ENCODE data around the gene CBLN3.
A peak's percentile ranks its signal among the peaks of the same experiment; 100 is the strongest.

The CBLN3 gene

DNA sequence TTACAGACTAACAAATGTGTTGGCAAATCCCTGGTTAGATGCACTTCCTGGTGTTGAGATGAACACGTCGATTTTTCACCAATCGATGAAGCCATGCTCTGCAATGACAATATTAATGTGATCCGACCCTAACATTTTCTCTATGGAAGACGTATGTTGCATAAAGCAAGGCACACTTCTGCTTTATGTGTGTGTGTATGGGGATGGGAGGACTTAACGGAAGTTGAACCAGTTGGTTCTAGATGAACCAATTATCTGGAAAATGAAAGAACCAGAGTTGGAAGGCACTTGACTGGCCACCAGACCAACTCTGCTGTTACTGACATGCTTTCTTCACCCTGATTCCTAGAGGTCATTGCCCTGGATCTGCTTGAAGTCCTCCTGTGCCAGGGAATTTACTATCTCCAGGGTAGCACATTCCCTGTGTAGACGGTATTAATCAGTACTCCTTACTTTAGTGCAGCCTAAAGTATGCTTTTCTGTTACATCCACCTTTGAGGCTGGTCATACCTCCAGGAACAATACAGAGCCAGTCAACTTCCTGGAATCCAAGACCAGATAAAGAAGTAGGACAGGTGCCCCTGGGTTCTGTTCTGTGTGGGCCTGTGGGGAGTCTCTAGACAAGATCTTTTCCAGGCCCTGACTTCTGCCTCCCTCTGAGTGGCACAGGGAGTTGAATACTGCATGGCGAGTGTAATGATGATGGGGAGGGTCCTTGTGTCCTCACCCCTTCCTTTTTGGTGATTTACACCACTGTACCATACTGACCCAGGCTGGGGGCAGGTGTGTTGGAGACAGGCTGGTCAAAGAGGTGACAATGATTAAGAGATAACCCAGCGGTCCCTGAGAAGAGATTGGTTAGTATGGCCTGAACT lies 9.0 kb upstream of the CBLN3 start:
- DNase-seq = no peak

DNA sequence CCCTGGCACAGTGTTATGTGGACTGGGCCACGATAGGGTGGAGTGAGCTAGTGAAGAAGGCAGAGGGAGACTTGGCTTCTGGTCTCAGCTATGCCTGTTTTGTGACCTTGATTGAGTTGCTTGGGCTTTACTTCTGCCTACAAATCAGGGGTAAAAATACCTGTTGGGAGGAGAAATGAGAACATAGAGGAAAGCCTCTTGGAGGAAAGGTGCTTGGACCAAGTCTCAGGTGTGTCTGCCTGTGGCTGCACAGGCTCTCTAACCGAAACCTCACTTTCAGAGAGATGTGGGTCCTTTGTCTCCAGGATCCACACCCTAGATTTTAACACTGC lies 8.2 kb upstream of the CBLN3 start:
- DNase-seq = no peak

DNA sequence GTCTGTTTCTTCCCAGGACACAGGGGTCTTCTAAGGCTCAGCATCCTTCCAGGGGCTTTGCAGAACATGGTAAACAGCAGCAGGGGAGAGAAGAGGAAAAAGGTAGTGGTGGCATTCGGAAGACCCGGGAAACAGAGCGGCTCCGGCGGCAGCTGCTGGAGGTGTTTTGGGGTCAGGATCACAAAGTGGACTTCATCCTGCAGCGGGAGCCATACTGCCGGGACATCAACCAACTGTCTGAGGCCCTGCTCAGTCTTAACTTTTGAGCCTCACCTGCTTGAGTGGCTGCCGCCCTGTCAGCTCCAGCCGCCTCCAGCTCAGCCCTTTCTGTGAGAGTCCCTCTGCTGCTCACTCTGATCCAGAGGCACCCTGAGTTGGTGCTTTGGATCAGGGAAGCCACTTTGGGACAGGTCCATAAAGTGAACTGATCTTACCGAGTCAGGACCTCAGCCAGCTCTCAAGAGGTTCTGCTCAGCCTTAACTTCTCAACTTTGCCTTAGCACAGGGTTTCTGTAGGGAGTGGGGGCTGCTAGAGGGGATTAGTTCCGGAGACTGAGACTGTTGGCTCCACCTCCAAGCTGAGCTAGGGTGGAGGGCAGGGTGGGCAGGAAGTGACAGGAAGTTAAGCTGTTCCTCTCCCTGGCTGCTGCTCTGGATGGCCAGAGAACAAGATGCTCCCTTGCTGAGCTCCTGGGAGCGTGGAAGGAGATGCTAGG lies 7.7 kb upstream of the CBLN3 start:
- no peak for DNase-seq

DNA sequence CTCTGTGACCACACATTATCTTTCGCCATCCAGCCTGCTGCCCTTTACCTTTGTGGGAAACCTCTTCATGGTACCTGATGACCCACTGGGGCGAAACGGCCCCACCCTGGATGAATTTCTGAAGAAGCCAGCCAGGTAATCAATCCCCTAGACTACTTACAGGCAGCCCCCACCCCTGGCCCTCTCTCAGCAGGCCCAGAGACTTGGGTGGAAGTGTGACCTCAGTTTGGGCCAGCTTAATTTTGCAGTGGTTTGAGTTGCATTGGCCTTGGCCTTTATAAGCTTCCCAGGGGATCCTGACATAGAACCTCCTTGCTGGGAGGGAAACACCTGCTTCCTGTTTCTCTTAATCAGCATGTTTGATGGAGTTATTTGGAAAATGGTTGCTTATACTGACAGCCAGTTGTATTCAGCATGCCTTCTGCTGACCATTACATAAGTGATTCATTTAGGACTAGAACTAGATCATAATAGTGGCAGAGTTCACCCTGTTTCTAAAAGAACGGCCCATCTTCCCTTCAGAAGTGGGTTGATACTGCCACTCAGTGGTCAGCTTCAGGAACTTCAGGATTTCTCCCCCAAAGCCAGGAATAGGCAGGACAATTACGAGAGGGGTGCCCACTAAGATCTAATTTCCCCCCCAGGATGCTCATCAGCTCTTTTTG lies 7.0 kb upstream of the CBLN3 start:
- no peak for DNase-seq

DNA sequence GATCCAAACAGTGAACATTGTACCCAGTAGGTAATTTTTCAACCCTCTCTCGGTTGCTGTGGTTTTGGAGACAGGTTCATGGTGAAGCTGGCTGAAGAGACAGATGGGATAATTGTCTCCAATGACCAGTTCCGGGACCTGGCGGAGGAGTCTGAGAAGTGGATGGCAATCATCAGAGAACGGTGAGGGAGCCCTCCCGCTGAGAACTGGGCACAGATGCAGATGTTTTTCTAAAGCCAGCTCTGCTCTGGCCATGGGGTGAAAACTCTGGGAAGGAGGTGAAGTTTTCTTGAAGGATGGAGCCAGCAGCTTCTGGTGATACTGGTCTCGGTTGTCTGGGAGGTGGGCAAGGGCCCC lies 6.5 kb upstream of the CBLN3 start:
- no peak for DNase-seq

DNA sequence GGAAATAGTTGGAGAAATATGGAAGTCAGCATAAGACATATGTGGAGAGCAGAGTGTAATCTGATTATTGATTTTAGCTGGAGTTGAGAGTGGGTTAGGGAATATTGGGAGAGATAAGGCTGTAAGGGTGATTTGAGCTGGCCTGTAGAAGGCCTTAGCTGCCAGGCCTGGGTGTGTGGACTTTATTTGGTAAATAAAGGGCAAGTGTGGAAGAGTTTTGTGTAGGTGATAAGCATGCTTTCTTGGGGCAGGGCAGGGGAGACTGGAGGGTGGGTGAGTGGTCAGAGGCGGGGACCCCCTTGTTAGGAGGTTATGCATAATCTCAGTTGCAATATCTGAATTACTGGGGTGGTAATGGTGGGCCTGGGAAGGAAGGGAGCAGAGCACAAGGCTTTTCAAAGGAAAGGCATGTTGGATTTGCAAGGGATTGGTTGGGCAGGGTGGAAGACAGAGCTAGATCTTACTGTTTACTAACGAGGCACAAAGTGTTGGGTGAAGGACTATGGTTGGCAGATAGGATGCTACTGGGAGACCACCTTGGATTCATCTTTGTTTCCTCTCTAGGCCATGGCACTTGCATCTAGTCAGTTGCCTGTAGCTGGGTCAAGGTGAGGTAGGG lies 5.8 kb upstream of the CBLN3 start:
- DNase-seq = no peak

DNA sequence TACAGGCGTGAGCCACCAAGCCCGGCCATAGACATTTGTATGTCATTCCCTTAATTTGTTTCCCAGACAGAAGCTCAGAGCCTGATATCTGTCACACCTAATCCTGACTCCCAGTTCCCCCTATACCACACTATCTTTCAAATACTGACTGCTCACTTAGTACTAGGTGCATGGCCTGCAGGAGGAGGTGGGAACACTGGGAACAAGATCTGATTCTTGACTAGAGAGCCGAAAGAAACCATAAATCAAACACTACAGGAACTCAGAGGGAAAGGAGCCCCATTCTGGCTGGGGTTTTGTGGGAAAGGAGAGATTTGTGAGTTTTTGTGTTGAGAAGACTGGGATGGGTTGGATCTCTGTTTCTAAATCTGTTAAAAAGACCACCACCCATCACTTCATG lies 5.2 kb upstream of the CBLN3 start:
- no peak for DNase-seq

DNA sequence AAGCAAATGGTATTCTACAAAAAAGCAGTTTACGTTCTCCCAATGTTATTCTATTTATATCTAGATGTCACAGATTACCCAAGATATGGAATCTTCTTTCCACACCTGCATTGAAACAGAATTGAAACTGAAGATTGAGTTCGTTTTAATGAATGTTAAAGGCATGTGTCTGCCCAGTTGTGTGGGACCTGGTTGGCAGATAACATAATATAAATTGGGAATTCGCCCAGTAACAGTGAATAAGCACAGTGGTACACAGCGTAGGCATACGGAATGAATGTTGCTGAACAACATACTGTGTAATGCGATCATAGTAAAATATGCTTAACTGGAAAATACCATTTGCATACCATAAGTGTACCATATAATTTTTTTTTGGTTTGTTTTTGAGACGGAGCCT lies 4.6 kb upstream of the CBLN3 start:
- no peak for DNase-seq

DNA sequence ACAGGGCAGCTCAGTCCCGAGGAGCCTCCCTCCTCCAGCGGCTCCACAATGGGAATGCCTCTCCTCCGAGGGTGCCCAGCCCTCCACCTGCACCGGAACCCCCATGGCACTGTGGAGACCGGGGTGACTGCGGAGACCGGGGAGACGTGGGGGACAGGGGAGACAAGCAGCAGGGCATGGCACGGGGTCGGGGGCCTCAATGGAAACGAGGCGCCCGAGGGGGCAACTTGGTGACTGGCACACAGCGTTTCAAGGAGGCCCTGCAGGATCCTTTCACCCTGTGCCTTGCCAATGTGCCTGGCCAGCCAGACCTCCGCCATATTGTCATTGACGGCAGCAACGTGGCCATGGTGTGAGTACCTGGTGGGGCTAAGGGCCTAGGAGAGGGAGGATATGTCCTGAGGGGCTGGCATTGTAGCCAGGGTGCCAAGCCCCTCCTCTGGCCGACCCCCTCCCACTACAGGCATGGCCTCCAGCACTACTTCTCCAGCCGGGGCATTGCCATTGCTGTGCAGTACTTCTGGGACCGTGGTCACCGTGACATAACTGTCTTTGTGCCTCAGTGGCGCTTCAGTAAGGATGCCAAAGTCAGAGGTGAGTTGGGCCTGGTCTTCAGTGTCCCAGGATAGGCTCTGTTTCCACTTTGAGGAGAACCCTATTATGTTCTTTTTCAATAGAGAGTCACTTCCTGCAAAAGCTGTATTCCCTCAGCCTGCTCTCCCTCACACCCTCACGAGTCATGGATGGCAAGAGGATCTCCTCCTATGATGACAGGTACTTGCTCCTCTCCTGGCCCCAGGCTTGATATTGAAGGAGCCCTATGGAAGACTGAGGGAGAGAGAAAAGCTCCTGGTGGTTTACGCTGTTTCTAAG lies 3.0 kb upstream of the CBLN3 start:
- no peak for DNase-seq

DNA sequence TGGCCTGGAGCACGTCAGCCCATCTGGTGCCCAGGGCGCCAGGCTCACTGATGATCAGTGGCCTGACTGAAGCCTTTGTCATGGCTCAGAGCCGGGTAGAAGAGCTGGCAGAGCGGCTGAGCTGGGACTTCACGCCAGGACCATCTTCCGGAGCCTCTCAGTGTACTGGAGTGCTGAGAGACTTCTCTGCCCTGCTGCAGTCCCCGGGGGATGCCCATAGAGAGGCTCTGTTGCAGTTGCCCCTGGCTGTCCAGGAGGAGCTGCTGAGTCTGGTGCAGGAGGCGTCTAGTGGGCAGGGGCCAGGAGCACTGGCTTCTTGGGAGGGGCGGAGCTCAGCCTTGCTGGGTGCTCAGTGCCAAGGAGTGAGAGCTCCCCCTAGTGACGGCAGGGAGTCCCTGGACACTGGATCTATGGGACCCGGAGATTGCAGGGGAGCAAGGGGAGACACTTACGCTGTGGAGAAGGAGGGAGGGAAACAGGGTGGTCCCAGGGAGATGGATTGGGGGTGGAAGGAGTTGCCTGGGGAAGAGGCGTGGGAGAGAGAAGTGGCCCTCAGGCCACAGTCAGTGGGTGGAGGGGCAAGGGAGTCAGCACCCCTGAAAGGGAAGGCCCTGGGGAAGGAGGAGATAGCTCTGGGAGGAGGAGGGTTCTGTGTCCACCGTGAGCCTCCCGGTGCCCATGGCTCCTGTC lies 2.2 kb upstream of the CBLN3 start:
- DNase-seq = peak; percentile 79

DNA sequence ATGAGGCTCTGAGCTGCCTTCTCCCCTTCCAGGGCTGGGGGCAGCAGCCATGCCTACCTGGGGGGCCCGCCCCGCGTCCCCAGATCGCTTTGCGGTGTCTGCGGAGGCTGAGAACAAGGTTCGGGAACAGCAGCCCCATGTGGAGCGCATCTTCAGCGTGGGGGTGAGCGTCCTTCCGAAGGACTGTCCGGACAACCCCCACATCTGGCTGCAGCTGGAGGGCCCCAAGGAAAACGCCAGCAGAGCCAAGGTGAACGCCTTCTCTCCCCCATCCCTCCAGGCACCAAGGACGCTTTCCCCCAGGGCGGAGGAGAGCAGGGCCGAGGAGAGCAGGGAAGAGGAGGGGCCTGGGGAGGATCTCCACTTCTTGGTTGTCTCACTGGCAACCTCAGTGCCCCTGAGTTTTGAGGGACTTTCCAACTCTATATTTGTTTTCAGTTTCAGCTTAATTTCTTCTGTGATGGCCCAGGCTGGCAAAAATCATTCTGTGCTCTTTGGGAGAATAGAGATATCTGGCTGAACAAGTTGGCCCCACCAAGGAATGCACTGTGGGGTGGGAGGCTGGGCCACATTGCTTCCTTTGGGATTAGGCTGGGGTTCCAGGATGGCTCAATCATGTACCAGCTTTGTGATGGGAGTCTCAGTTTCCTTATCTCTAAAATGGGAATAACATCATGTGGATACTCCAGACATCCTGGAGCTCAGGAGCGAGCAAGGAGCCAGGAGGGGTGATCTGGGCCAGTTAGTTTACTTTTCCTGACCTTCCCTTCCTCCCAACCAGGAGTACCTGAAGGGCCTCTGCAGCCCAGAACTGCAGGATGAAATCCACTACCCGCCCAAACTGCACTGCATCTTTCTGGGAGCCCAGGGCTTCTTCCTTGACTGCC lies 1.5 kb upstream of the CBLN3 start:
- DNase-seq = peak; percentile 39

DNA sequence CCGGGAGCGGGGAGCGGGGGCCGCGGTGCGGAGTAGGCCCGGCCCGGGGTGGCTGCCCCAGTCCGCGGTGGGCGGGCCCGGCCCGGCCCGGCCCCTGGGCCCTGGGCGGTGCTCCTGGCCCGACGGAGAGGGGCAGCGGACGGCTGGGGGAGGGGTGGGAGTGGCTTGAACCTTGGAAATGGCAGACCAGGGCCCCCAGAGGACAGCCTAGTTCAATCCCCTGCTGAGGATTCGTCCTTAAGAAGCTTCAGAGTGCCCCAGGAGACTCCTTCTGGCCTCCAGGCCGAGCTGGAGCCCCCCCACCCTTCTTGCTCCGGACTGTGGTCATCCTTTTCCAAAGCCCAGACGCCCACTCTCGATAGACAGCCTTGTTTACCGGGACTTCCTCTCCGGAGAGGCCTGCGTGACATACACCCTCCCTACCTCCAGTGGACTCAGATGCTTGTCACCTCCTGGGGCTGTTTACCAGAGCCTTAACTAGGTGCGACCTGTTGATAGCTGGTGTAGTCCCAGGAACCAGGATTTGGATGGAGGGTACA lies 744 bp upstream of the CBLN3 start:
- DNase-seq = no peak

DNA sequence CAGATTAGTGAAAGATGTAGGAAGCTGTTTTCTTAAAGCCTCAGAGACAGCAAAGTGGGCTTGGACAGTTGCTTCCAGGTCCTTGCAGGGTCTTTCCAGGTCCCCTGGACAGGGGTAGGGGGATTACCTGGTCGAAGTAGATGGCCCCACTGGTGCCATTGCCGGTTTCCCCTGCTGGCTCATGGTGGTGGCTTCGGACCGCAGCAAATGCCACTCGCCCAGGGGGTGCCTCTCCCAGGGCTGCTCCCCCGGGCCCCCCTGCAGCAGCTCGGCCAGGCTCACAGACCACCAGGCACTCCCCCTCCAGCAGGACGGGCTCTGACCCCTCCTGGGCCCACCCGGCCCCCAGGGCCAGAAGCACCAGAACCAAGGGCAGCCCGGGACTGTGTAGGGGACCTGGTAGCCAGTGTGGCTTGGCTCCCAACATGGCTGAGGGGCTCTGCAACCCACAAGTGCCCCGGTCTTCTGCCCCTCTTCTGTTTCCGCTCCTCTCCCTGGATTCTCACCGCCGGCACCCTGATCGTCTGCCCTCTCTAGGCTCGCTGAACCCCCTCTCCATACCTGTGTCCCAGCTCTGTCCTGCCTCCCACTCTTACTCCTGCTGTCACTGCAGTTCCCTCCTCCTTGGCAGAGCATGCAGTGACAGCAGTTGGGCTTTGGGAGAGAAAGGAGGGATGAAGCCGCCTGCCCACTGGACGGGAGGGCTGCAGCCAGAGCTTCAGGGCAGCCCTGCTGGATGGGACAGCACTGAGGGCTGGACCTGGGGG lies 657 bp downstream of the CBLN3 start:
- DNase-seq = no peak

DNA sequence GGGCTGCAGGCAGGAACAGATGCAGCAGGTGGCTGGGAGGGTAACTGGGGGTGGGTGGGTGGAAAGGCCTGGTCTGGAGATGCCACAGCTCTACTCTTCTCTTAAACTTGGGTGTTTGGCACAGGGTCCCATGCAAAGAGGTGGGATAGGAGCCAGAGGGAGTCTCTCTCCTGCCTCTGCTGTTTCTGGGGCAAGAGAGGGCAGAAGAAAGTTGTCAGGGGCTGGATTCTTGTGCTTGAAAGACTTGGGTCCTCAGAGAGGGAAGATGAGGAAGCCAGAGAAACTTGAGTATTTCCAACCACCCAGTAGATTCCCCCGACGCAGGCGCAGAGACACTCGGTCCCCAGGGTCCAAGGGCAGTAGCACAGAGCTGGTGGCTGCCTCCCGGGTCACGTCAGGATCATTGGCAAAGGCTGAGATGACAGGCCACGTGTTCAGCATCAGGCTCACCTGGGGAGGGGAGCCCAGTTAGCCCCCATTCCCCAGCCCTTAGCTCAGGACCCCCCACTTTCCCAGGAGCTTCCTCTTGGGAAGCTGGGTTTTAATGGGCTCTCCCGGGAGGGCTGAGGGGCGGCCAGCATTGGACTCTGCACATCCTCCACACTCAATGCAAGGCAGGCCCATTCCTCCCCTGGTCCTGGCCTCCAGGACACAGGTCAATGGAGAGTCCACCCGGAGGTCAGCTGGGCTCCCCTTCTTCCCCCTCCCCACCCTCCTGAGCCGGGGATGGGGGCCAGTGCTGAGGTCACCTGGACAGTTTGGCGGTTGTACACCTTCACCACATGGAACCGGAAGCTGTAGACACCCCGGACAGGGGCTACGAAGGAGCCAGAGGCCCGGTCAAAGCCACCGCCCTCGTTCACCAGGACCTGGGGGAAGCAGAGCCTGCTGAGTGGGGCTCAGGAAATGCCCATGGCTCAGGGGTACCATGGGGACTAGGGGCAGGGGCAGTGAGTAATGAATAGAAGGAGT lies 1.6 kb downstream of the CBLN3 start:
- DNase-seq = no peak

DNA sequence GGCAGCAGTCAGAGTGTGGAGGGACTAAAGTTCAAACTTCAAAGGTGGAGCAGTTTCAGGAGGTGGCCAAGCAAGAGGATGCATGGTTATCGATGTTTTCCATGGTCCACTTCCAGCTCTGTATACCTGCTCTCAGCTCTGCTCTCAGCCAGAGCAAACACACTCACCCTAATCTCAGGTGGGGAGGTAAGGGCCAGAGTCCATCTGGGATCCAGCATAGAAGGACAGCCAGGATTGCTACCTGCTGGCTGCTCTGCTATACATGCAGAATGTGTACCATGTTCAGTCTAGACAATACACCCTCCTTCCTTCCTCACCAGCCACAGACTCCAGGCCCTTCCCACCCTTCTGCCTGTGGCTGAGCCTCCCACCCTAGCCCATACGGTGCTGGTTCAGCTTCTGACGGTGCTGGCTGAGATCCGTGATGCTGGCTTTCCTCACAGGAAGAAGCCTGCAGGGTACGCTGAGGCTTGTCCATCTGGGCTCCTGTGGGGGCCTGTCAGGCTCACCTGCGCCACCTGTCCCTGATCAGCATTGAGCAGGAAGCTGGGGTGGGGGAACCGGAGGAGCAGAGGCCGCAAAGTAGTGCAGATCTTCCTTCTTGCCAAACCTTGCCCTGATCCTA lies 2.4 kb downstream of the CBLN3 start:
- DNase-seq = no peak

DNA sequence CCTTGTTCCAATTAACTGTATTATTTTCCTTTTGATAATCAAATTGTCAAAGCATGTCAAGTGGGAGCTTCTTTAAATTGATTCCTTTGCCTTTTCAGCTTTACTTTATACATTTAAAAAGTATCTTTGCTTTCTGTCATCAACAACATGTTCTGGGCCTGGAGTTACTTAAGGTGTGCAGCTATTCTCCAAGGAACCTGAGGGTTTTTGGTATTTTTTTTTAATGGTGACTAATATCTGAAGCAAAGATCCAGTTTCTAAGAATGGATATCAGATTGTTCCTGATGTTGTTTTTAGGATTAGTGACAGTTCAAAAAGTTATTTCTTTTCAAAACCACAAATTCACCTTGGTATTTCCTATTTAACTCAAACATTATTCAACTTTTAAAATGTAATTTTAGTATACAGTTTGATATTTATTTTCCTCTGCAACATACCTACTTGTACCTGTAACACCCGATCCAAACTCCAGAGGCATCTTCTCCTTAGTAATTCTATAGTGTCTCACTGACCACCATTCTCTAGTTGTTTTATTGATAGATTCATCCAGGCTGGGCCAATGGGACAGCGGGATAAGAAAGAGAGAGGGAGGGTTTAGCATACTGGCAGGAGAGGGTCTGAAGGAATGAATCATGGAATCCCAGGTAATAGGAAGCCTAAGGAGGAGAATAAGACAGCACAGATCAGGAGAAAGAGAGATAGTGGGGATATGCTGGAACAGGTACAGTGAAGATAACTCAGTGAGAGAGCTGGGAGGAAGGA lies 3.1 kb downstream of the CBLN3 start:
- DNase-seq = no peak

DNA sequence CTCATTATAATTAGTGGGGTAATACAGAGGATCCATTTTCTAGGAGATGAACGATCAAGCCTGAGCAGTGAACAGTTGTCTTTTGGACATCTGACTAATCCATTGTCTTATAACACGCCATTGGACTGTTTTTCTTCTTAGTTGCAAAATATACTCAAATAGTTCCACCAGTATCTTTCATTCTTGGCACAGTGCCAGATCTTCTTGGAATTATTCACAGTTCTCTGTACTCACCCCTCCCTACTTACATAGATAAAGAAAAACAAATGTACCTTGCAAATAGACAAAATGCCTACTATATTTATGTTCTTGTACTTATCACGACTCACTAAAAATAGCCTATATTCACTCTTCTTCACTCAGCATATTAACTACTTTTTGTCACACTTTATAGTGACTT lies 3.8 kb downstream of the CBLN3 start:
- no peak for DNase-seq

All from activated CD4-positive, alpha-beta T cell treated with anti-CD3 and anti-CD28 coated beads for 1 hour (primary cell).